ENCODE results near the gene PABPN1L. TPM values are rescaled to one million over a fixed set of nuclear protein-coding genes. Genes with fewer than 3 reads are reported as not detected.
"Not testable (repeated sequence)": the region's sequence is repeated elsewhere in the genome, so short reads cannot be mapped to it uniquely, and the experiment has no call there.

Gene PABPN1L
- total and polyA plus RNA-seq, 7 donors: not detected

DNA sequence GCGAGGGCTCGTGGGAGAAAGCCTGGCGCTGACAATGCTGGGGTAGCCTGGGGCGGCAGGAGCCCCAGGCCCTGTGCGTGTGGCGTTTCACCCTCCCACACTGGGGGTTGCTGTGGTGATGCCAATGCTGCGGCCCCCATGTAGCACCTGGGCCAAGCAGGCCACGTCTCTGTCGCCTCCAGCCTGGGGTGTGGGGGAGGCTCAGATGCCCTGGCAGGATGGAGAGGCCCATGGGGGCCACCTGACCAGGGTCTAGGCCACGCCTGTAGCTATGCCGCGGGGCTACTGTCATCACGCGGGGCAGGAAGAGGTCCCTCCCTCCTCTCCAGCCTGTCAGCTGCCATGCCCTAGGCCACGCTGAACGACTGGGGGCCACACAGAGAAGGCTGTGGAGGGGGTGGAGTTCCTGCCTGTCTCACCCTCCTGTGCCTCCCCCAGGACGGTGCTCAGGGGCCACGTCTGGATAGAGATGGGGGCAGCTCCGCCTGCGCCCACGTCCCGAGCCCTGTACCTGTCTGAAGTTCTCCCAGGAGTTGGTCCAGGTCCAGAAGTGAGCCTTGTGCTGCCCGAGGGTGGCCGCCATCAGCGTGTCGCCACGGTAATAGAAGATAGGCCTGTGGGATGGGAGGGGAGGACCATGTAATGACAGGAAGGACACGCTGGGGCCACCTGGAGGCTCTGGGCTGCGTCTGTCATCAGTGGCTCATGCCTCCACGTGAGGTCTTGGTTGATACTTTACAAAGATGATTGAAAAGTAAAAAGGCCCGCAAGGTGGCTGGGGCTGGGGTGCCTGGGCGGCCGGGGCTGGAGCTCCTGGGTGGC is 42.0 kb downstream of the PABPN1L start:
- no peaks in the 10 kb centered on the region for H3K27me3 ChIP-seq (ENCODE audit: insufficient read depth in 3 of 3, low read length in 2 of 3)
- no peak overlapping the region for H3K4me3 ChIP-seq
- peaks cover 0 to 30% of the 10 kb centered on the region in 2 donors for H3K36me3 ChIP-seq (ENCODE audit: insufficient read depth in 1 of 2, low read depth in 1 of 2)
- H3K9me3 ChIP-seq: no peaks in the 10 kb centered on the region
- 85 to 90% (median 86%) methylated on average over 28 to 33 of the region's 33 CpGs for WGBS, 3 donors
- intact Hi-C loops (cut with DNase I): no loop called here
- ATAC-seq (no peak), DNase-seq (no peak)
- TF ChIP-seq, protein P1, sequence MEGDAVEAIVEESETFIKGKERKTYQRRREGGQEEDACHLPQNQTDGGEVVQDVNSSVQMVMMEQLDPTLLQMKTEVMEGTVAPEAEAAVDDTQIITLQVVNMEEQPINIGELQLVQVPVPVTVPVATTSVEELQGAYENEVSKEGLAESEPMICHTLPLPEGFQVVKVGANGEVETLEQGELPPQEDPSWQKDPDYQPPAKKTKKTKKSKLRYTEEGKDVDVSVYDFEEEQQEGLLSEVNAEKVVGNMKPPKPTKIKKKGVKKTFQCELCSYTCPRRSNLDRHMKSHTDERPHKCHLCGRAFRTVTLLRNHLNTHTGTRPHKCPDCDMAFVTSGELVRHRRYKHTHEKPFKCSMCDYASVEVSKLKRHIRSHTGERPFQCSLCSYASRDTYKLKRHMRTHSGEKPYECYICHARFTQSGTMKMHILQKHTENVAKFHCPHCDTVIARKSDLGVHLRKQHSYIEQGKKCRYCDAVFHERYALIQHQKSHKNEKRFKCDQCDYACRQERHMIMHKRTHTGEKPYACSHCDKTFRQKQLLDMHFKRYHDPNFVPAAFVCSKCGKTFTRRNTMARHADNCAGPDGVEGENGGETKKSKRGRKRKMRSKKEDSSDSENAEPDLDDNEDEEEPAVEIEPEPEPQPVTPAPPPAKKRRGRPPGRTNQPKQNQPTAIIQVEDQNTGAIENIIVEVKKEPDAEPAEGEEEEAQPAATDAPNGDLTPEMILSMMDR (IDR thresholded peaks at IDR 0.05): no peak
- no peaks in the 10 kb centered on the region for H3K4me1 ChIP-seq
- H3K27ac ChIP-seq: no peak overlapping the region

DNA sequence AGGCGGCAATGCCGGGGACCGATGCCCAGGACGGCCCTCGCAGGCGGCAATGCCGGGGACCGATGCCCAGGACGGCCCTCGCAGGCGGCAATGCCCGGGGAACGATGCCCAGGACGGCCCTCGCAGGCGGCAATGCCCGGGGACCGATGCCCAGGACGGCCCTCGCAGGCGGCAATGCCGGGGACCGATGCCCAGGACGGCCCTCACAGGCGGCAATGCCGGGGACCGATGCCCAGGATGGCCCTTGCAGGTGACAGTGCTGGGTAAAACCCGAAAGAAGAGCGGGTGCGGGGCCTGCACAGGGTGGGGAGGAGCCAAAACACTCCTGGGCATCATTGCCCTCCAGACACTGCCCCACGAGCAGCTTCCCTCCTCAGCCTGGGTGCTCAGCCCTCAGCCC is 42.8 kb downstream of the PABPN1L start:
- WGBS, 3 donors: 71 to 95% (median 94%) methylated on average over 27 to 30 of the region's 31 CpGs
- H3K27me3 ChIP-seq (ENCODE audit: insufficient read depth in 3 of 3, low read length in 2 of 3); H3K4me1 ChIP-seq; H3K4me3 ChIP-seq; intact Hi-C loops (cut with DNase I); DNase-seq; H3K9me3 ChIP-seq; ATAC-seq; H3K27ac ChIP-seq: not testable (repeated sequence)
- peaks cover 0 to 30% of the 10 kb centered on the region in 2 donors for H3K36me3 ChIP-seq (ENCODE audit: insufficient read depth in 1 of 2, low read depth in 1 of 2)

DNA sequence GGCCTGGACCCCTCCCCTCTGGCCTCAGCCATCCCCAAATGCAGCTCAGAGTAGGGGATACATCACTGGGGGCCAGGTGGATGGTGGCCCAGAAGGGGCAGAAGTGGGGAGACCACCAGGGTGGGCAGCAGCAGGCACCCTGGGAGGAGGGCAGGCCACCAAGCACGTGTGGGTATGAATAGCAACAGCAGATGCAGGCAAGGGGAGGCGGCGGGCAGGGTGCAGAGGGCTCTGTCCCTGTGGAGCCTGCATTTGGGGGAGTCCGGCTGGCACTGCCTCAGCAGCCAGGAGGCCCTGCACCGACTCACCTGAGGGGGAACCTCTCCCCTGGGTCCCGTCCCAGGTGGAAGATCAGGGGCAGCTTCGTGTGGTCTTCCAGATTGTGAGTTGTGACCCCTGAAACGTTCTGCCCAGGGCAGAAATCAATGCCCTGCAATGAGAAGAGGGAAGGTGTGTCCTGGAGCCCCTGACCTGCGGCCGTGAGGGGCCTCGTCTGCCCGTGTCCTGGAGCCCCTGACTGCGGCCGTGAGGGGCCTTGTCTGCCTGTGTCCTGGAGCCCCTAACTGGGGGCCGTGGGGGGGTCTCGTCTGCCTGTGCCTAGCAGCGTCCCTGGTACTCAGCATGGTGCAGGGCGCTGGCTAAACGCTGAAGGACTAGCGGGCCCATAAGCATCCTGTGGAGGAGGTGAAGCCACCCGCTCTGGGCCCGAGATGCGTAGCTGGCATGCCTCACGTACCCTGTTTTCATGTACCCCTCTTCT is 44.0 kb downstream of the PABPN1L start:
- H3K4me3 ChIP-seq: no peak overlapping the region
- TF ChIP-seq, protein P1 (IDR thresholded peaks at IDR 0.05): no peak
- intact Hi-C loops (cut with DNase I): no loop called here
- H3K9me3 ChIP-seq: no peaks in the 10 kb centered on the region
- H3K27me3 ChIP-seq (ENCODE audit: insufficient read depth in 3 of 3, low read length in 2 of 3): no peaks in the 10 kb centered on the region
- DNase-seq (no peak), ATAC-seq (no peak)
- no peaks in the 10 kb centered on the region for H3K4me1 ChIP-seq
- H3K27ac ChIP-seq: no peak overlapping the region
- peaks cover 0 to 20% of the 10 kb centered on the region in 2 donors for H3K36me3 ChIP-seq (ENCODE audit: insufficient read depth in 1 of 2, low read depth in 1 of 2)
- WGBS, 3 donors: 95 to 96% (median 95%) methylated on average over 24 of the region's 24 CpGs

DNA sequence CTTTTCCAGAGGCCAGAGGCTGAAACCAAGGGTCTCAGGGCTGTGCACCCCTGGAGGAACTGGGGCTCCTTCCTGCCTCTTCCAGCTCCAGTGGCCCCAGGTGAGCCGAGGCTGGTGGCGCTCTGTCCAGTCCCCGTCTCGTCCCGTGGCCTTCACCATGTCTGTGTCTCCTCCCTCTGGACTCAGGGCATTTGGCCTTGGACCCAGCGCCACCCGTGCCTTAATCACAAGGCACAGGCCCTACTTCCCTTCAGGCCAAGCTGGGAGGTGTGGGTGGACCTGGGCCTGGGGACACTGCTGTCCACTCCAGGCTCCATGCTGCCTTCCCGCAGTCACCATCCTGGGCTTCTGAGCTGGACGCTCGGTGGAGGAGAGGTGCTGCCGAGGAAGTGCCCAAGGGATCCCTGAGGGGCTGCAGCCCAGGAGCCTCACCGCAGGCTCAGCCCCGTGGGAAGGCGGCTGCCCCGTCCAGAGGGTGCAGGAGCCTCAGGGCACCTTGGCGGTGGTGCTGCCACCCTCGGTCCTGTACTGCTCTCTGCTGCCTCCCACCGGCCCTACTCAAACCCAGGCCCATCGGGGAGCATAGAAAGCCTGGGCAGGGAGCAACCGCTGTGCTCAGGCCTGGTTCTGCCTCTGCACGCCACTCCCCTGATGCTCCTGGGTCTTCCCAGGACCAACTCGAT is 45.2 kb downstream of the PABPN1L start:
- intact Hi-C loops (cut with DNase I): no loop called here
- no peak for ATAC-seq
- 82 to 91% (median 88%) methylated on average over 21 to 22 of the region's 22 CpGs for WGBS, 3 donors
- Histone ChIP-seq H3K27me3 (ENCODE audit: insufficient read depth in 3 of 3, low read length in 2 of 3) (no peaks in the 10 kb centered on the region), H3K36me3 (ENCODE audit: insufficient read depth in 1 of 2, low read depth in 1 of 2) (peaks cover 0 to 20% of the 10 kb centered on the region in 2 donors), H3K4me1 (no peaks in the 10 kb centered on the region), H3K27ac (no peak overlapping the region), H3K9me3 (no peaks in the 10 kb centered on the region), H3K4me3 (no peak overlapping the region)
- no peak for DNase-seq
- TF ChIP-seq, protein P1 (IDR thresholded peaks at IDR 0.05): no peak

Measured in psoas muscle (tissue), 8 donors.